CD4-positive, alpha-beta T cell treated with Interferon gamma for 1 hour (primary cell): ENCODE results near the gene ACP2.
"Not testable (repeated sequence)": the region's sequence is repeated elsewhere in the genome, so short reads cannot be mapped to it uniquely, and the experiment has no call there.

Experiments
- DNase-seq: peaks from one replicate; pipeline ENCODE4 v3.0.0-alpha.2; 2020

The ACP2 gene

GRCh38 chr11:47192111-47192510 lies 56.5 kb downstream of the ACP2 start:
- no peak for DNase-seq

- DNase-seq: not testable (repeated sequence)
These were observed 57.5 kb downstream of the ACP2 start for GRCh38 chr11:47191137-47191536.
